Smooth muscle cell (in vitro differentiated cells): ENCODE data around the gene CPNE9. TPM values are rescaled to one million over a fixed set of nuclear protein-coding genes. Genes with fewer than 3 reads are reported as not detected.

Experiments
- DNase-seq: peaks from one replicate; lab custom pipeline; 2025; ENCODE audit not compliant: unreplicated experiment; lab: John Stamatoyannopoulos, UW
- H2AFZ ChIP-seq: fragments of 200-600 bp; sonication (generic); 2 replicates; pipeline ENCODE4 v1.6.0; 2016; ENCODE audit warnings: antibody characterized with exemption, low read depth, mild to moderate bottlenecking
- H3F3A ChIP-seq: fragments of 200-600 bp; sonication (generic); 2 replicates; pipeline ENCODE4 v1.6.0; 2017; ENCODE audit warnings: antibody characterized with exemption, low read depth
- H3K27ac ChIP-seq: fragments of 200-600 bp; sonication (generic); 2 replicates; pipeline ENCODE4 v1.5.1; 2016; ENCODE audit warnings: low read depth, mild to moderate bottlenecking
- H3K27me3 ChIP-seq: fragments of 200-600 bp; sonication (generic); 2 replicates; pipeline ENCODE4 v1.6.1; 2016; ENCODE audit warnings: low read depth, mild to moderate bottlenecking
- H3K36me3 ChIP-seq: fragments of 200-600 bp; sonication (generic); 2 replicates; pipeline ENCODE4 v1.5.1; 2016; ENCODE audit warnings: low read depth
- H3K4me1 ChIP-seq: fragments of 200-600 bp; sonication (generic); 2 replicates; pipeline ENCODE4 v1.5.1; 2016; ENCODE audit warnings: low read depth
- H3K4me2 ChIP-seq: fragments of 200-600 bp; sonication (generic); 2 replicates; pipeline ENCODE4 v1.6.0; 2016; ENCODE audit warnings: mild to moderate bottlenecking
- H3K4me3 ChIP-seq: fragments of 200-600 bp; sonication (generic); 2 replicates; pipeline ENCODE4 v1.5.1; 2016; ENCODE audit warnings: mild to moderate bottlenecking
- H3K79me2 ChIP-seq: fragments of 200-600 bp; sonication (generic); 2 replicates; pipeline ENCODE4 v1.6.0; 2016; ENCODE audit warnings: low read depth, mild to moderate bottlenecking
- H3K9ac ChIP-seq: fragments of 200-600 bp; sonication (generic); 2 replicates; pipeline ENCODE4 v1.6.0; 2016; ENCODE audit warnings: low read depth
- H3K9me3 ChIP-seq: fragments of 200-600 bp; sonication (generic); replicated peaks from 2 replicates; pipeline ENCODE4 v1.5.1; 2016; ENCODE audit warnings: low read depth
- H4K20me1 ChIP-seq: fragments of 200-600 bp; sonication (generic); 2 replicates; pipeline ENCODE4 v1.6.0; 2016; ENCODE audit warnings: low read depth
- WGBS: methylation state at CpG from one replicate; pipeline ENCODE4 v1.1.7; 2016; ENCODE audit warnings: low lambda C conversion rate; 5-methylcytosine and 5-hydroxymethylcytosine counted together
- polyA plus RNA-seq: library from polyadenylated mRNA; unstranded; fragments of >200 nt; fragmentation: Nextera tagmentation; extraction: Ambion mirVana; gene quantifications from 2 replicates; pipeline ENCODE4 v1.2.1, GENCODE V29; 2016
- total RNA-seq: library from RNA; depleted of rRNA; stranded (reverse); fragments of >200 nt; gene quantifications from 2 replicates; pipeline ENCODE4 v1.2.3, GENCODE V29; 2014
- TF ChIP-seq, protein P1 (sequence below): fragments of 200-600 bp; sonication (generic); IDR thresholded peaks from 2 replicates; pipeline ENCODE4 v1.5.1; 2017; ENCODE audit warnings: borderline replicate concordance, mild to moderate bottlenecking, antibody characterized with exemption; ENCODE audit not compliant: insufficient read depth, poor library complexity, severe bottlenecking

CPNE9 gene
- total and polyA plus RNA-seq, 2 experiments from 2014 or later, result not detected

- TF ChIP-seq, protein P1, sequence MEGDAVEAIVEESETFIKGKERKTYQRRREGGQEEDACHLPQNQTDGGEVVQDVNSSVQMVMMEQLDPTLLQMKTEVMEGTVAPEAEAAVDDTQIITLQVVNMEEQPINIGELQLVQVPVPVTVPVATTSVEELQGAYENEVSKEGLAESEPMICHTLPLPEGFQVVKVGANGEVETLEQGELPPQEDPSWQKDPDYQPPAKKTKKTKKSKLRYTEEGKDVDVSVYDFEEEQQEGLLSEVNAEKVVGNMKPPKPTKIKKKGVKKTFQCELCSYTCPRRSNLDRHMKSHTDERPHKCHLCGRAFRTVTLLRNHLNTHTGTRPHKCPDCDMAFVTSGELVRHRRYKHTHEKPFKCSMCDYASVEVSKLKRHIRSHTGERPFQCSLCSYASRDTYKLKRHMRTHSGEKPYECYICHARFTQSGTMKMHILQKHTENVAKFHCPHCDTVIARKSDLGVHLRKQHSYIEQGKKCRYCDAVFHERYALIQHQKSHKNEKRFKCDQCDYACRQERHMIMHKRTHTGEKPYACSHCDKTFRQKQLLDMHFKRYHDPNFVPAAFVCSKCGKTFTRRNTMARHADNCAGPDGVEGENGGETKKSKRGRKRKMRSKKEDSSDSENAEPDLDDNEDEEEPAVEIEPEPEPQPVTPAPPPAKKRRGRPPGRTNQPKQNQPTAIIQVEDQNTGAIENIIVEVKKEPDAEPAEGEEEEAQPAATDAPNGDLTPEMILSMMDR, result no peak
- Histone ChIP-seq H3K79me2 (no peaks in the 10 kb centered on the region), H3K27ac (no peak overlapping the region), H3F3A (no peaks in the 10 kb centered on the region), H3K36me3 (no peaks in the 10 kb centered on the region), H3K4me1 (peaks cover 3% of the 10 kb centered on the region), H3K27me3 (no peaks in the 10 kb centered on the region), H4K20me1 (peaks cover 6% of the 10 kb centered on the region), H3K9ac (no peak overlapping the region), H3K4me2 (no peak overlapping the region), H3K4me3 (no peak overlapping the region), H2AFZ (no peak overlapping the region), H3K9me3 (no peaks in the 10 kb centered on the region)
- no peak for DNase-seq
- WGBS, result 93% methylated on average over 4 of the region's 4 CpGs
Observed at GRCh38 chr3:9695345-9695744, 8.3 kb upstream of the CPNE9 start.

DNA sequence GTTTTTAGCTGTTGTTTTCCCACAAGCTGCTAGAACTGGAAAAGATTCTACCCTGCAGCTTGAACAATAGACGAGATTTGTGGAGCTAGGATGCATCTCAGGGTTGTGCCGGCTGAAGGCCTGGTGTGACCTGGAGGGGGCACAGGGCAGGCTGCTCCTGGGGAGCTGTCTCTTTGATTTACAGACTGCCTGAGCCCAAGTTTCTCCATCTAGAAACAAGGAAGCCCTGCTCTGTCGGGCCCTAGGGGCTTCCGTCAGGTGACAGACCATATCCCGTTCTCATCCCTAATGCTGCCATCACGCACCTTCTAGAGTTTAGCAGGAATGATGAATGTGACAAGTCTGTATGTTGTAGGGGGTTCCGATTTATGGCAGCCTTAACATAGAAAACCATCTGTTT is 7.9 kb upstream of the CPNE9 start:
- Histone ChIP-seq H3K36me3 (no peaks in the 10 kb centered on the region), H3K4me1 (peaks cover 3% of the 10 kb centered on the region), H3K27me3 (no peaks in the 10 kb centered on the region), H3K9me3 (no peaks in the 10 kb centered on the region), H2AFZ (no peak overlapping the region), H3K79me2 (no peaks in the 10 kb centered on the region), H3K4me3 (no peak overlapping the region), H3K9ac (no peak overlapping the region), H3F3A (no peaks in the 10 kb centered on the region), H3K4me2 (no peak overlapping the region), H3K27ac (no peak overlapping the region), H4K20me1 (peaks cover 8% of the 10 kb centered on the region)
- no peak for DNase-seq
- WGBS, result 96% methylated on average over 7 of the region's 7 CpGs
- TF ChIP-seq, protein P1, result no peak

DNA sequence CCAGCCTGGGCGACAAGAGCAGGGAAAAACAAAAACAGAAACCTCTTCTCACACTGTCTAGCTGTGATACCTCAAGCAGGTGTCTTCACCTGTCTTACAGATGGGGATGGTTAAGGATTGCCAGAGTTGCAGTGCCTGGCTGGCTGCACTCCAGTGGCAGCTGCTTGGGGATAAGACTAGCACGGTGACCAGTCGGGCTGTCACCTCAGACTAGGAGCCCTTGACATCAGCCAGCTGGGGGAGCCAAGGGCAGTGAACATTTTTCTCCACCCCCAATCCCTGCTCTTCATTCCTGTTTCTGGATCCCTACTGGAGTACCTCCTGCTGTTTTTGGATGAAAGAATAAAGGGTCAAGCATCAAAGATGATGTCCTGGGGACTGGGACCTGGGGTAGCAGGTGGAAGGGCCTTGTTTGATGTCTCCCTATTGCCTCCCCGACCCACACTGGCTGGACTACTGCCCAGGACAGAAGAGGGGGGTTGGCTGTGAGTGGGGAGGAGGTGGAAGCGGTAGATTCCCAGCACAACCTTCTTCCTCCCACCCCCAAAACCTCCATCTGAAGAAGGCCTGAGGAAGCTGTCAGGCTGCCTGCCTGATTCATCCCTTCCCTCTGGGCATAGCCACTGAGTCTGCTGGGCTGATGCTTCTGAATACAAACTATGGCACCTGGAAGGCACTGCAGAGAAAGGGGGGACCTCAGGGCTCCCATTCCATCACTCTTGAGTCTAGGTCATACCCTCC is 7.0 kb upstream of the CPNE9 start:
- no peak overlapping the region for H3K9ac ChIP-seq
- no peaks in the 10 kb centered on the region for H3F3A ChIP-seq
- no peaks in the 10 kb centered on the region for H3K79me2 ChIP-seq
- TF ChIP-seq, protein P1, result no peak
- H2AFZ ChIP-seq, result no peak overlapping the region
- H3K36me3 ChIP-seq, result no peaks in the 10 kb centered on the region
- no peak overlapping the region for H3K27ac ChIP-seq
- peaks cover 3% of the 10 kb centered on the region for H3K4me1 ChIP-seq
- H3K27me3 ChIP-seq, result no peaks in the 10 kb centered on the region
- no peak for DNase-seq
- H3K9me3 ChIP-seq, result no peaks in the 10 kb centered on the region
- 93% methylated on average over 5 of the region's 5 CpGs for WGBS
- peaks cover 8% of the 10 kb centered on the region for H4K20me1 ChIP-seq
- H3K4me2 ChIP-seq, result no peak overlapping the region
- no peak overlapping the region for H3K4me3 ChIP-seq

- Histone ChIP-seq H3K27me3 (peaks cover 2% of the 10 kb centered on the region), H3K4me2 (no peak overlapping the region), H4K20me1 (peaks cover 14% of the 10 kb centered on the region), H2AFZ (no peak overlapping the region), H3K4me1 (peaks cover 3% of the 10 kb centered on the region), H3K9me3 (no peaks in the 10 kb centered on the region), H3K27ac (no peak overlapping the region), H3K9ac (no peak overlapping the region), H3K79me2 (no peaks in the 10 kb centered on the region), H3K4me3 (no peak overlapping the region), H3K36me3 (no peaks in the 10 kb centered on the region), H3F3A (no peaks in the 10 kb centered on the region)
- WGBS, result 91% methylated on average over 4 of the region's 4 CpGs
- TF ChIP-seq, protein P1, result no peak
- DNase-seq, result no peak
Observed at GRCh38 chr3:9697892-9698291, 5.7 kb upstream of the CPNE9 start.
